Activated CD4-positive, CD25-positive, alpha-beta regulatory T cell treated with anti-CD3 and anti-CD28 coated beads, Interleukin-2, amount 50 U/mL, for 16 hours (primary cell): ENCODE results near the gene NCBP2L.

ENCODE experiments used
- DNase-seq: peaks from one replicate; pipeline ENCODE4 v3.0.0-alpha.2; 2020; ENCODE audit warnings: low read depth, low spot score

The NCBP2L gene

GRCh38 chrX:107752043-107752442 lies 25.5 kb upstream of the NCBP2L start:
- no peak for DNase-seq

DNA sequence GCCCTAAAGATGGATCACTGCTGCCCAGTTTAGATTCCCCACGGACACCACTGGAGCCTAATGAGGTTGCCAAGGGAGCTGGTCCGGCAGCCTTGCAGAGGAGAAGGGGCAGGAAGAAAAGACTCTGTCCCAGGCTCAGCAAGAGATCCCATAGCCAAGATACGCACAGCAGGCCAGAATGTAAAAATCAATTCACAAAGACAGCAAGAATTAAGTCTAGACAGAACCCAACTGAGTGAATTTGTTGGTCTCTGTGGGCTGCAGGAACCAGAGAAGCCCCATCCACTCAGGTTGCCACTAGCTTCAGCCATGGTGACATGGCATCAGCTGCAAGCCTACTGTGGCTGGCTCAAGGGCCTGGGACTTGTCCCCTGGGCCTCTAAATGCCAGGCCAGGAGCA lies 24.8 kb upstream of the NCBP2L start:
- no peak for DNase-seq

DNA sequence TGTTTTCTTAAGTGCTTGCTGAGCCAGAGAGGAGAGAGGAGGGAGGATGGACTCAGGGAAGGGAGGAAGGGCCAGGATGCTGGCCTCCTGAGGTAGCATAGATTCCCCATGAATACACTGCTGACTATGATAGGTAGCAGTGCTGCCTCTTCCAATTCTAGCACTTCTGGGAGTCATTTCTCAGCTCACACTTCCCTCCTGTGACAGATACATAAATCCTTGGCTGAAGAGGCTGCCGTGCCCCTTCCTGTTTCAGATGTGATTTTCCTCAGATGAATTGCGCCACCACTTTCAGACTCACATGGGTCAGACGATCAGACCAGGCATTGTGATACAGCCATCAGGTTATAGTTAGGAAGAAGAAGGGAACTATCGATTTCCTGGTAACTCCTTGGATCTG lies 24.3 kb upstream of the NCBP2L start:
- no peak for DNase-seq

- no peak for DNase-seq
Measured at GRCh38 chrX:107755721-107756120, 21.8 kb upstream of the NCBP2L start.

GRCh38 chrX:107758231-107758766 lies 19.2 kb upstream of the NCBP2L start:
- DNase-seq: no peak

DNA sequence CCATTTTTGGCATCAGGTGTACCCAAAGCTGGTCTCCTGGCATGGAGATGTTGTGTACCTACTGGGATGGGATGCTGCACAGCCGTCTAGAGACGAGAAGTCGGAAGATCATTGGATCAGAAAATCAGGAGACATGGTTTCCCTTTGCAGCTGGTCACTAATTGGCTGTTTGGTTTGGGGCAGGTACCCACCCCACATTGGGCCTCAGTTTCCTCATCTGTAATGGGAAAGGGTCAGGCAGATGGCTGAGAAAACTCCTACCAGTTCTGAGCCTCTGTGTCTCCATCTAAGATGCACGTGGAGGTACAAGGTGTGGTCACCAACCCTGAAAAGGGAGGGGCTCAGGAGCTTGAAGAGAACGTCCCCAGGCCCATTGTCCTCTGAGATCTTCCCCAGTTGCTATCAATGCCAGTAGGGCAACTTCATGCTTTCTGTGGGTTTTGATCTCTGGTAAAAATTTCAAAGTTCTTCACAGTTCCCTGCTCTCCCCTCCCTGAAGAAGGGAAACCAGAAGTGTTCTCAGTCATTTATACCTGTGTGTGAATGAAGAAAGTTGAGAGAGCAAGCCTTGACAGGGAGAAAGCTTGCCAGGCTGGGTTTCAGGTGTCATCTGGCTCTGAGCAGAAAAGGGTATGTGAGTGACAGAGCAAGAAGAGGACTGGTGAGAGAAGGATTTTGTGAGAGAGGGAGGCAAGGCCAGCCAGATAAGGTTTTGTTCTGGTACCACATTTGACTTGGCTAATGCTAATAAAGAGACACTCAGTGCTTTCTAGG lies 17.0 kb upstream of the NCBP2L start:
- DNase-seq: no peak

- no peak for DNase-seq
Measured at GRCh38 chrX:107763647-107764046, 13.9 kb upstream of the NCBP2L start.

- no peak for DNase-seq
Measured at GRCh38 chrX:107764845-107765608, 12.5 kb upstream of the NCBP2L start.

GRCh38 chrX:107766470-107767150 lies 10.9 kb upstream of the NCBP2L start:
- no peak for DNase-seq

DNA sequence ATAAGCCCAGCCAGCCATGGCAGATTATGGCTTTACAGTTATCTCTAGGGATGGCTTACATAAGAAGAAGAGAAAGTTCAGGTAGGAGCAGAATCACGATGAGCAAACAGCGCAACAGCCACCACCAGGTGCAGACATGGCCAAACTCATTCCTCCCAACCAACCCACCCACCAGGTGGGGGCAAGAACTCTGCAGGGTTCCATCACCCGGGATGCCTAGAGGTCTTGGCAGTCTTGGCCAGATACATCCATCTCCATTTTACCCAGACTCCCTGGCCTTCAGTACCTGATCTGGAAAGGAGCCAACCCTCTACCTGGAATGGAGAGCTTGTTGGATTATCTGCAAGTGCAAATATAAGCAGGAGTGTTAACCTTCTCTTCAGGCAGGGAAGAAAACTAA lies 9.5 kb upstream of the NCBP2L start:
- DNase-seq: no peak

- DNase-seq: no peak
Measured at GRCh38 chrX:107769581-107770317, 7.8 kb upstream of the NCBP2L start.

GRCh38 chrX:107773206-107773605 lies 4.3 kb upstream of the NCBP2L start:
- DNase-seq: no peak

DNA sequence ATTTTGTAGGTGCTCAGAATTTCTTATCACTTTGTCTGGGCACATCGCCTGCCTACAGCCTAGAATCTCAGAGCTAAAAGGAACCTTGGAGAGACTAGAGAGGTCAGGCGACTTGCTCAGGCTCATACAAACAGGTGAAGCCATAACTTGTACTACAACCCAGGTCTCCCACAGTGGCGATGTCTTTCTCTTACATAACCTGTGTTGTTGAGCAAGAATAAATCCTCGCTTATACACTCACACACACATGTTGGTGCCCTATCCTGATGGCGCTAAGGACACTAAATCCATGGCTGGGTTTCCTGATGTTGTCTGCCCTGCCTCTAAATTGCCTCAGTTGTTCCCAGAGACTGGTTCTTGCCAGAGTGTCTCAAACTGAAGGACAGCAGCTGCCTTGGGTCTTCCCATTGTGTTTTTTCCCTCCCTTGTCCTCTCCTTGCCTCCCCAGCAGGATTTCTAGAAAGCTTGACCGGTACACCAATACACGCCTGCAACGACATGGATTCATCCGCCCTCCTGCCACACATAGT lies 3.6 kb upstream of the NCBP2L start:
- no peak for DNase-seq

GRCh38 chrX:107775000-107775733 lies 2.4 kb upstream of the NCBP2L start:
- no peak for DNase-seq

DNA sequence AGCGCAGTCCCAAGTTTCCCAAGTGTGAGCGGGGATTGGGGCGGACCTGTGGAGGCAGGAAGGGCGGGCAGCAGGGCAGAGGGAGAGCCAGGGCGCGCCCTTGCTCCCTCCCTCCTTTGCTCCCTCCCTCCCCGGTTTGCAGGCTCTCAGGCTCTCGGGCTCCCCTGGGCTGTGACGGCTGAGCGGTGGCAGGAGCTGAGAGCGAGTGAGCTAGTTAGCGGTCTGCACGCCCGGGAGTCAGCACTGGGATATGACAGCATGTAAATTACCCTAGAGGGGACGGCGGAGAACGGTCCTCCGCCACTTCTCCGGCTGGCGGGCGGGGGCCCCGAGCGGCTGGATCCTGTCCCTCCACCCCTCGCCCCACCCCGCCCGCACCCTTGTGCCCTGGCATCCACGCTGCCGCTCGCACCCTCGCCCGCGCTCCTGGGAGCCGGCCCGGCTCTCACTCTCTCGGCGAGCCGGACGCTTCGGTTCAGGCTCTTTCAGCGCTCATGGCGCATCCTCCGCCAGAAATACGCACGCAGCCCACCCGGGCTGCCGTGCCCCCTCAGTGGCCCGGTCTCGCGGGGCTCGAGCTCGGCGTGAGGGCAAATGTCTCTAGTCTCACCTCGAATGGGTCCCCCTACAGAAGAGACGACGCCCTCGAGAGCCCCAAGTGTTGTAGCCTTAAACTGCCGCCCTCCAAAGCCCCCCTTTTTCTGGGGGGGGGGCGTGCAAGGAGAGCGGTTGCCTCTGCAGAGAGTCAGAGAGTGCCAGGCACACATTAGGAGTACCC lies 1.6 kb upstream of the NCBP2L start, which contains the start of gene TSC22D3:
Gene TSC22D3 (minus strand): TSS at position 54 of the 778 bp plus-strand sequence. CDS start 368 bp downstream, outside the sequence.
- DNase-seq: peak; percentile 3

DNA sequence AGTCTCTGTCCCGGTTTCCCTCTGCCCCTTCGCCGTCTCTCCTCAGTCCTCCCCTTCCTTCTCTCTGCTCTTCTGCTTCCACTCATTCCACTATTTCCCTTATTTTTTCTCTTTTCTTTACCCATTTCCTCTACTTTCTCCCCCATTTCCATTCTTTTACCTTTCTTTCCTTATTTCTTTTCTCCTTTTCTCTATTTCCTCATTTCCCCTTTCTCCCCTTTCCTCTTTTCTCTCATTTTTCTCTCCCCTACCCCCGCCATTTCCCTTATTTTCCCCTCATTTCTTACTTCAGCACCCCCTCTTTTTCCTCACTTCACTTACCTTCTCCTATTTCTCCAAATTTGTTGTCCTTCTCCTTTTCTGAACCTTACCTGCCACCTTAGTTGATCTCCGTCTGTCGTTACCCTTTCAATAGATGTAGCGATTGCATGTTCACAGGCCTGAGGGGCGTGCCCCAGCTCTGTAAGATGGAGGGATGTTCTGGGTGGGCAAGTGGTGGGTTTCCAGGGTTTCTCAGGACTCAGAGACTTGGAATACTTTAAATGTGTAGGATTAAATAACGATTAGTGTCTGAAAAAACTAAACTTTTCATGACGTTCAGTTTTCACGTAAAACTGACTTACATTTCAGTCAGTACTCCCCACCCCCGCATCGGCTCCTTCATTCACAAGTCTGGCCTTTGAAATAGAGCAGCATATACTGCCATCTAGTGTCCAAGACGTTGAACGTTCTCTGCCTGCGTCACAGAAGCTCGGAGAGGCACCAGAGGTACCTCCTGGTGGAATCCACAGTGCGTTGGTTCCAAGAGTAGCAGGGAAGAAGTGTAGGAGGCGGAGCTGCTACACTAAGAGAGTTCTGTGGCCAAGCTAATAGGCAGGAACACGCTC lies 641 bp upstream of the NCBP2L start:
- peak; percentile 41 for DNase-seq

DNA sequence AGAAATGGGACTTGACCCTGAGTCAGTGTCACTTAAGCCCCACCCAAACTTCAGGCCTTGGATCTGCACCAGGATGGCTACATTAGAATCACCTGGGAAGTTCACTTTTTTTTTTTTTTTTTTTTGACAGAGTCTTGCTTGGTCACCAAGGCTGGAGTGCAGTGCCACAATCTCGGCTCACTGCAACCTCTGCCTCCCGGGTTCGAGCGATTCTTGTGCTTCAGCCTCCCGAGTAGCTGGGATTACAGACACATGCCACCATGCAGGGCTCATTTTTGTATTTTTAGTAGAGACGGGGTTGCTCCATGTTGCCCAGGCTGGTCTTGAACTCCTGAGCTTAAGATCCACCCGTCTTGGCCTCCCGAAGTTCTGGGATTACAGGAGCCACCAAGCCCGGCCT lies 3.0 kb downstream of the NCBP2L start:
- no peak for DNase-seq

GRCh38 chrX:107787827-107788226 lies 10.3 kb downstream of the NCBP2L start:
- no peak for DNase-seq

DNA sequence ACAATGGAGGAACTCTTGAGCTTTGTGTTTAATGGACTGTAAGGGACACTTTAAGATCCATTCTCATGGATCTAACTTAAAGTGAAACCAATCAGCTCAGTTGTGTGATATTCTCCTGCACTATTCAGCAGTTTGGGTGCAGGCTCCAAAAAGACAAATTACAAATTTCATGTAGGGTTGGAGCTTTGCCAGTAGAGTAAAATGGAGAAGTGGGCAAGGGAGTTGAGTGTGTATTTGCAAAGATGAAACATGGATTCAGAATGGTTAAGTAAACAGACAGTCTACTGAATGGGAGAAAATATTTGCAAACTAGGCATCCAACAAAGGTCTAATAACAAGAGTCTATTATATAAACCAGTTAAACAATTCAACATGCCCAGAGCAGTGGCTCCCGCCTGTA lies 26.9 kb downstream of the NCBP2L start:
- no peak for DNase-seq
